HepG2 (cell line): ENCODE data around the gene CALD1. TPM values are rescaled to one million over a fixed set of nuclear protein-coding genes. Genes with fewer than 3 reads are reported as not detected.

ENCODE experiments used
- ATAC-seq: fragments of 200-7000 bp; cut with Tn5 transposase; 3 replicates; pipeline ENCODE4 v1.9.1; 2020; ENCODE audit warnings: mild to moderate bottlenecking, moderate library complexity
- BruUV-seq: library from RNA; stranded (reverse); fragments of 400-500 nt; replicated peaks from 2 replicates; lab custom pipeline; 2021; lab: Mats Ljungman, UMichigan
- CTCF ChIA-PET: fragments of 300-600 bp; formaldehyde crosslinking; extraction: SDS; loops from one replicate; lab custom pipeline; 2021; ENCODE audit warnings: low total read pairs, inconsistent platforms, low intra/inter-chr PET ratio; lab: Yijun Ruan, JAX
- POLR2A ChIA-PET: fragments of 350-600 bp; sonication (Branson Sonifier 250); formaldehyde crosslinking; loops from one replicate; lab custom pipeline; 2020; ENCODE audit warnings: antibody characterized with exemption, inconsistent platforms; lab: Yijun Ruan, JAX
- DNase-seq: peaks from one replicate; pipeline ENCODE4 v3.0.0-alpha.2; 2015; ENCODE audit warnings: low spot score
- FAIRE-seq: peaks from 3 replicates; lab custom pipeline; 2011; peaks lifted over from hg19 to GRCh38; lab: Jason Lieb, UNC
- H2AFZ ChIP-seq: one replicate; pipeline ENCODE4 v1.6.1; 2011; ENCODE audit warnings: low read length, inconsistent platforms
- H3K27ac ChIP-seq: fragments of 300-600 bp; 3 replicates; pipeline ENCODE4 v1.8.0; 2011; ENCODE audit warnings: mixed run types, mild to moderate bottlenecking, mixed read lengths, low read length, inconsistent platforms; ENCODE audit not compliant: insufficient read depth; ENCODE audit errors: extremely low read length
- H3K27me3 ChIP-seq, 2 experiments: fragments of 200-600 bp in 1 of 2; 2 replicates in 1 of 2; 3 replicates in 1 of 2; pipeline versions ENCODE4 v1.6.0 to v1.8.0; 2011; ENCODE audit warnings: low read length in 2 of 2, mild to moderate bottlenecking in 2 of 2, moderate library complexity in 2 of 2, inconsistent platforms in 1 of 2; ENCODE audit not compliant: insufficient read depth in 2 of 2, control insufficient read depth in 1 of 2
- H3K36me3 ChIP-seq, 2 experiments: fragments of 200-600 bp in 1 of 2; replicated peaks in 1 of 2; 2 replicates in 1 of 2; 3 replicates in 1 of 2; pipeline versions ENCODE4 v1.5.1 to v1.8.0; 2011; ENCODE audit warnings: low read length in 2 of 2, inconsistent platforms in 1 of 2; ENCODE audit not compliant: insufficient read depth in 2 of 2, control insufficient read depth in 1 of 2
- H3K4me1 ChIP-seq: 2 replicates; pipeline ENCODE4 v1.5.1; 2012; ENCODE audit warnings: low read length, inconsistent platforms; ENCODE audit not compliant: insufficient read depth
- H3K4me2 ChIP-seq: 2 replicates; pipeline ENCODE4 v1.6.0; 2011; ENCODE audit warnings: low read depth, low read length, inconsistent platforms
- H3K4me3 ChIP-seq, 3 experiments: fragments of 200-600 bp in 1 of 3; sonication (generic), shearing (Covaris generic) in 1 of 3; replicated peaks in 1 of 3; 2 replicates each; pipeline ENCODE4 v1.5.1; 2011 to 2016; ENCODE audit warnings: low read length in 3 of 3, inconsistent platforms in 2 of 3, low read depth in 2 of 3, mild to moderate bottlenecking in 2 of 3, control low read depth in 1 of 3, mixed read lengths in 1 of 3; ENCODE audit not compliant: insufficient read depth in 1 of 3
- H3K79me2 ChIP-seq: one replicate; pipeline ENCODE4 v1.6.1; 2011; ENCODE audit warnings: low read length, inconsistent platforms; ENCODE audit not compliant: insufficient read depth
- H3K9ac ChIP-seq: 2 replicates; pipeline ENCODE4 v1.6.0; 2011; ENCODE audit warnings: mild to moderate bottlenecking, low read depth, low read length, inconsistent platforms; ENCODE audit not compliant: insufficient read depth
- H3K9me3 ChIP-seq: 2 replicates; pipeline ENCODE4 v1.5.1; 2012; ENCODE audit warnings: mild to moderate bottlenecking, low read length
- H4K20me1 ChIP-seq: 2 replicates; pipeline ENCODE4 v1.6.0; 2011; ENCODE audit warnings: inconsistent platforms, mild to moderate bottlenecking, low read length, moderate library complexity; ENCODE audit not compliant: insufficient read depth
- KLF13 ChIP-seq: sonication (generic); formaldehyde crosslinking; IDR thresholded peaks from 2 replicates; pipeline ENCODE4 v1.4.0; 2020; ENCODE audit warnings: mild to moderate bottlenecking, missing genetic modification reagents
- MXD4 ChIP-seq: IDR thresholded peaks from 2 replicates; pipeline ENCODE4 v1.6.1; 2016; ENCODE audit warnings: mild to moderate bottlenecking, missing biosample characterization, missing genetic modification reagents
- in situ Hi-C: cut with HindIII; loops from 2 replicates; pipeline ENCODE4 v1.10.0; 2017; ENCODE audit warnings: low pct_unique_long_range_greater_than_20kb; ENCODE audit not compliant: extremely low pct_ligation_motif_present
- intact Hi-C: fragments of 100-400 bp; cut with micrococcal nuclease; formaldehyde crosslinking; loops from one replicate; pipeline ENCODE4 v1.10.0; 2022; ENCODE audit not compliant: unreplicated experiment
- polyA plus RNA-seq, 8 experiments: library from polyadenylated mRNA; depleted of rRNA in 3 of 8; stranded (reverse) in 7 of 8; unstranded in 1 of 8; fragments of >200 nt; fragmentation: Illumina TruSeq in 4 of 8; extraction: Trizol in 4 of 8; gene quantifications; 2 replicates each; pipeline versions ENCODE4 v1.2.1 to v1.2.3, GENCODE V29; 2011 to 2016; ENCODE audit warnings: low read depth in 4 of 8, missing spikeins in 1 of 8, mixed read lengths in 1 of 8; ENCODE audit not compliant: insufficient read depth in 1 of 8
- small RNA-seq, 3 experiments: library from RNA; depleted of rRNA; stranded (forward); fragments of <200 nt; gene quantifications; one replicate each; pipeline ENCODE3, GENCODE V24; 2012; ENCODE audit warnings: low read depth in 2 of 3, low replicate concordance in 1 of 3; ENCODE audit not compliant: insufficient read length in 3 of 3, insufficient read depth in 2 of 3
- total RNA-seq, 5 experiments: library from RNA; depleted of rRNA; stranded (reverse); fragments of >200 nt; fragmentation: Illumina TruSeq; extraction: Trizol; gene quantifications; 2 replicates each; pipeline ENCODE4 v1.2.3, GENCODE V29; 2016; ENCODE audit warnings: low read depth in 1 of 5

The CALD1 gene
- total and polyA plus RNA-seq, 2 of the 13 experiments (the other 11 are each of a cell fraction or from before 2014, with no cell fraction given) = 53.0 to 112 TPM

DNA sequence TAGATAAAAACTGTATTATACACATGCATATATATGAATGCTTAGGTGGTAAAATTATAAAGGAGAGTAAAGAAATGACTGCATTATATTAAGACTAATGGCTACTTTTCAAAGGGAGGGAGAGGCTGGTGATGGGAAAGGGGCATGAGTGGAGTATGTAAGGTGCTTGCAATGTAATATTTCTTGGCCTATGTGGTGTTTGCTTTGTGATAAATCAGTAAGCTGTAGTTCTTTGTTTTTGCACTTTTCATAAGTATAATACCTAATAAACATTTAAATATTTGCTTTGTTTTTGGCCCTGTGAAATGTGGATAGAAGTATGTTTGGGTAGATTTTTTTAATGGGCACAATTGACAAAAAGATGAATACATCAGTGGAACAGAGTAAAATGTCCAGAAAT, 232.8 kb downstream of the CALD1 start:
- CTCF ChIA-PET = no interaction called here

More for the DNA sequence above, 232.8 kb downstream of the CALD1 start:
- no peak overlapping the region for H3K27ac ChIP-seq
- no peak for DNase-seq
- POLR2A ChIA-PET = interaction anchor here (0.9 to 1.0 kb wide), 2 partner anchors 15 to 20 kb away, joined by 3 read pairs; no protein-coding TSS in a partner anchor
- no peaks in the 10 kb centered on the region for H3K36me3 ChIP-seq
- TF ChIP-seq KLF13 (no peak), MXD4 (CRISPR knock-in tag) (no peak)
- H3K79me2 ChIP-seq = no peaks in the 10 kb centered on the region
- no TSS peak for BruUV-seq
- no peak overlapping the region for H3K9ac ChIP-seq
- no peak overlapping the region for H2AFZ ChIP-seq
- no peak overlapping the region for H3K4me2 ChIP-seq
- peaks cover 6% of the 10 kb centered on the region; the same call in 1 of the 2 replicates for H3K9me3 ChIP-seq
- intact Hi-C loops = no loop called here
- H4K20me1 ChIP-seq = no peaks in the 10 kb centered on the region
- H3K4me1 ChIP-seq = peaks cover 18% of the 10 kb centered on the region
- no peak for FAIRE-seq
- in situ Hi-C loops = no loop called here
- H3K4me3 ChIP-seq = no peak overlapping the region
- no peak for ATAC-seq
- H3K27me3 ChIP-seq = no peaks in the 10 kb centered on the region

Small RNAs within 50 kb of the gene (small RNA-seq; reads per million reads assigned to genes)
- gene TUBB3P2 = 0 reads per million in 3 experiments

Other genes with a start within 250 kb of the CALD1 start
- gene AKR1B15, start 230.5 kb upstream of the CALD1 start, total RNA-seq (2016; rRNA removed; fragmentation: Illumina TruSeq; extraction: Trizol) = 0.77 and 1.2 TPM in 2 replicates
- not detected in 2 replicates for gene AKR1B15, start 230.5 kb upstream of the CALD1 start, polyA plus RNA-seq (2011; rRNA removed)
- 7.5 and 10.7 TPM in 2 replicates for gene BPGM, start 132.8 kb upstream of the CALD1 start, total RNA-seq (2016; rRNA removed; fragmentation: Illumina TruSeq; extraction: Trizol)
- 3.1 and 4.0 TPM in 2 replicates for gene BPGM, start 132.8 kb upstream of the CALD1 start, polyA plus RNA-seq (2011; rRNA removed)
- gene AGBL3, start 206.9 kb downstream of the CALD1 start, total RNA-seq (2016; rRNA removed; fragmentation: Illumina TruSeq; extraction: Trizol) = 5.5 and 7.2 TPM in 2 replicates
- gene AGBL3, start 206.9 kb downstream of the CALD1 start, polyA plus RNA-seq (2011; rRNA removed) = 2.0 and 2.2 TPM in 2 replicates